Iris pigment epithelial cell (primary cell): Measurements from ENCODE around the gene LRP1B.

ENCODE experiments used
- DNase-seq: peaks from one replicate; pipeline ENCODE4 v3.0.0-alpha.2; 2011; ENCODE audit warnings: low read depth

The LRP1B gene

GRCh38 chr2:140529706-140530105 is 1601.1 kb downstream of the LRP1B start:
- no peak for DNase-seq

- no peak for DNase-seq
Observed at GRCh38 chr2:140528982-140529381, 1601.8 kb downstream of the LRP1B start.

DNA sequence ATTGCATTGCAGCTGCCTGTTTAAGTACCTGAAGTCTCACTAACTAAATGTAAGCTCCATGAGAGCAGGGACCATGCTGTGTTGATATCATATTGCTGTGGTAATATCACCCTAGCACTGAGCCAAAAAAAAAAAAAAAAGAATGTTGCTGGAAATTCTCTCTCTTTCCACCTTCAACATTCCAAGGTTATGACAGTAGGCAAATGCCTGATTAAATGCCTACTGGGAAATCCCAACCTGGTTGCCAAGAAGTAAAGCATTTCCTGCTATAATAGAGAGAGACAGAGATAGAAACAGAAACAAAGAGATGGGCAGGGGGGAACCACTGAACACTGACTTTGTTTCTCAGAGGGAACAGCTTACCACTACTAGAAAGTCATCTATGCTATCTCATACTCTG is 1604.2 kb downstream of the LRP1B start:
- peak; percentile 54 for DNase-seq

GRCh38 chr2:140512106-140512505 is 1618.7 kb downstream of the LRP1B start:
- no peak for DNase-seq

DNA sequence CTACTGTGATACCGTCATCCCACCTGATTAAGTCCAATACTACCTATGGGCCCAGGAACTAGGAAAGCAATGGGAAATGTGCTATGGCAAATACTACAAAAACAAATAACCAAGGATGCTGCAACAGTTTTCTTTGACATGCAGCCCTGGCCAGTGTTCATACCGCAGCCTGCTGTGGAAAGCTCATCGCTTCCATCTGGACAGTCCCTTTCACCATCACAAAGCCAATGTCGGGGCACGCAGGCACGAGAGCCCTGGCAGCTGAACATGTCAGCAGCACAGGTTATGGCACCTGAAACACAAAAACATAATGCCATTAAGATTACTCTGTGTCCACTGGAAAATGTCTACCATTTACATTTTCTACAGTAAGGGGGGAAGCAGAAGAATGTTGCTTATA is 1621.1 kb downstream of the LRP1B start:
- no peak for DNase-seq

DNA sequence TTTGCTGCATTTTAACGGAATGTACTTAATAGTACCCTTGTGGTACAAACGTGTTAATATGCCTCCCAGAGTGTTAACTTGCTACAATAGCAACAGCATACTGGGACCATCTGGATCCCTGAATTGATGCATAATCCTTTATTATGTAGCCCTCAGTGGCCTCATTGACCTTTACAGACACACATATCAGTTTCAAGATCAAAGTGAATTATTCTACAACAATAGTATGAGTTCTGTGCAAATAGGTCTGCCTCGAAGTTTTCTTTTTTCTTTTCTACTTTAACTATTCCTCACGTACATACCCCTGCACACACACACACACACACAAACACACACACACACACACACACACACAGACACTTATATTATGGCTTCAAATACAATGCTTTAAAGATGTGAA is 1622.1 kb downstream of the LRP1B start:
- DNase-seq: no peak

- DNase-seq: peak; percentile 92
Observed at GRCh38 chr2:140506606-140507005, 1624.2 kb downstream of the LRP1B start.

DNA sequence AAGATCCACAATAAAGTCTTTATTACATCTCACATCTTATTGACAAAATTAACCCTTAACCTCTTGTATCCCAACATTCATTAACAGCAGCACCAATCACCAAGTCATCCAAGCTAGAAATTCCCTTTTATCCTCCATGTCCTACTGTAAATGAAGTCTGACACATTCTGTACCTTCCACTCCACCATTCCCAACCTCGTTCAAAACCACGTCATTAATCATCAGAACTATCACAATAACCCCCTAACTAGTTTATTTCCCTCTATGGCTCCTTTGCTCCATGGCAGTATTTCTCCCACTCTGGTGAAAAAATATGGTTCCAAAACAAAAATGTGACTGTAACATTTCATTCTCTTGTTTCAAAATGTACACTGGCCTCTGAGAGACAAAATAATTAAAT is 1626.2 kb downstream of the LRP1B start:
- DNase-seq: no peak

DNA sequence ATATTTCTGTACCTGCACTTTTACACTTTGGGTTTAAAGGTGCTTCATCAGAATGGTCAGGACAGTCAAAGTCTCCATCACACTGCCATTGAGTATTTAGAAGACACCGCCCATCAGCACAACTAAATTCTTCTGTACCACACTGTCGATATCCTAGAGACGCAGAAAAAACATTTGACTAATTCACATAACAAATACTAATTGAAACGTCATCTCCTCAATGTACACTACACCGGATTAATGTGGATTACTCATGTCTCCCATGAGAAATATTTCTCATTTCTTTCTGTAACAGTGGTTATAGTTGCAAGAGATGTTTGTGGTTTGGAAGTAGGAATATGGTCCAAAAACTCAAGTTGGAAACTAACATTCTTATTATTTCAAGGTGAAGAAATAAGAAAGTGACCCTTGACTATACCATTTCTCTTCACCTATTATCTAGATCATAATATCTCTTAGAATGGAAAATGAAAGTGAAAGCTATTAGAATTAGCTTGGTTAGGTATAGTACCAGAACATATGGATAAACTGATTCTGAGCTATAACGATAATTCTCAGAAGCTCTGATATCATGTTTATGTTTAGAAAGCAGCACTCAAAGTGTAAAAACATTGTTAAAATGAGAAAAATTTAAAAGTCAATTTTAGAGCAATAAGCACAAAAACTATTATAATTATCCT is 1627.7 kb downstream of the LRP1B start:
- DNase-seq: peak; percentile 92

GRCh38 chr2:140498360-140498759 is 1632.5 kb downstream of the LRP1B start:
- DNase-seq: no peak

- DNase-seq: no peak
Observed at GRCh38 chr2:140496714-140497113, 1634.1 kb downstream of the LRP1B start.

GRCh38 chr2:140491876-140492275 is 1638.9 kb downstream of the LRP1B start:
- DNase-seq: no peak

DNA sequence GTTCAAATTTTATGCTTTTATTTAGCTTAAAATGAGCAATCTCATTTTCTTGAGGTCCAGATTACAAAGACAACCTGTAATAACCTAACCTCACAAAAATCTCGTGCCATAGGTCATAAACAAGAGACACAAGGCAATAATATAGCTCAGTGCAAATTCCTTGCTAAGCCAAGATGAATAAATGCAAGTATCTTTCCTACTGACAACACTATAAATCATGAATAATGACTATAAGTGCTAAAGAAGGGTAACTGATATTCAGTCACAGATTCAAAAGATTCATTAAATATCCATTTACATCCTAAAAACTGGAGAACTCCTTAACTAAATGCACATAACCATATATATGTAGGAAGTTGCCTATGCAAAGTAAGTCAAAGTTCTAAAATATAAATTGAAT is 1641.6 kb downstream of the LRP1B start:
- DNase-seq: no peak

GRCh38 chr2:140481136-140481535 is 1649.7 kb downstream of the LRP1B start:
- no peak for DNase-seq

DNA sequence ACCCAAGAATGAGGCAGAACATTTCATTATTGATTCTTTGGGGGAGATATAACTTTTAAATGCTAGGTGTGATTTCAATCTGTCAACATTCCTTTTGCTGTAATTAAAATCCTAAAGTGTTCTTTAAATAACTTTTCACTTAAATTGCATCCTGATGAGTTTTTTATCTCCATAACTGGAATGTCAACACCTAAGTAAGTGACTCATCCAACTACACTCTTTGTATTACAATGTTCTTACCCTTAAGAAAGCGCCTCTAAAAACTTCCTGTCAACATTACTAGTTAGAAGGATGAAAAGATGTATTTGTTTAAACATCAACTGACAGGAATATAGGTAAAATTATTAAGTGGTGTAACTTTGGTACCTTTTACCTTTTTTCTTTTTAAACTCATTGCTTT is 1657.0 kb downstream of the LRP1B start:
- DNase-seq: peak; percentile 1

GRCh38 chr2:140472676-140473075 is 1658.1 kb downstream of the LRP1B start:
- peak; percentile 10 for DNase-seq

DNA sequence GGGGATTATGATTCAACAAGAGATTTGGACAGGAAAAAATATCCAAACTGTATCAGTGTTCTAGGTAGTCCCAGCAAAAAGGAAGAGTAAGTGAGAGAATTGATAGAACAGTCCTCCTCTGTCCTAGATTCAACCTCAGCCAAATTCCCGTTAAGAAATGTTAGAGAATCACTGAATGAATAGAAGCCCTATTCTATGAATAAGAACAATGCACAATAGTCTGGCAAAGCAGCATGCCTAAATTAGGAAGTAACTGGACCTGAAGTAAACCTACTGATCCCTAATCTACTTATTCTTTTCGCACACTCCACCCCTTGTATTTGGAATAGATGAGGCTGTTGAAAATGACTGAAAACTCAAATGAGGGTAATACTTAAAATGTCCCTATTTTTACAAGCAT is 1665.5 kb downstream of the LRP1B start:
- DNase-seq: no peak

DNA sequence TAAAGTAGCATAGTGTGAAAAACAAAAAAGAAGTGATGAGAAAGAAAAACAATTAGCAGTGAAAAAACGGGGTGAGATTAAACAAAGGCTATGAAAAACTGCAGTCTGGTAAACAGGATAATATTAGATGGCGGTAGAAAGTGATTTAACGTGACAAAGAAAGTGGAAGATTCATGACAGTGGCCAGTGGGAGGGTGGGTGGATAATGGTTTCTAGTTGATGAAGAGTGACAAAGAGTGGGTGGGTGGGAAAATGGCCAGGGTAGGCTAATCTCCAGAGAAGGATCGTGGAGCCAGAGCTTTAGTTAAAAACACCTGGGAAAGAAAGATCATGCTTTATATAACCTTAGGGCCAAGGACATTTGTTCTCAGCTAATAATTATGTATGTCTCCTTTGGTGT is 1667.8 kb downstream of the LRP1B start:
- DNase-seq: no peak

- peak; percentile 40 for DNase-seq
Observed at GRCh38 chr2:140457483-140457882, 1673.3 kb downstream of the LRP1B start.

DNA sequence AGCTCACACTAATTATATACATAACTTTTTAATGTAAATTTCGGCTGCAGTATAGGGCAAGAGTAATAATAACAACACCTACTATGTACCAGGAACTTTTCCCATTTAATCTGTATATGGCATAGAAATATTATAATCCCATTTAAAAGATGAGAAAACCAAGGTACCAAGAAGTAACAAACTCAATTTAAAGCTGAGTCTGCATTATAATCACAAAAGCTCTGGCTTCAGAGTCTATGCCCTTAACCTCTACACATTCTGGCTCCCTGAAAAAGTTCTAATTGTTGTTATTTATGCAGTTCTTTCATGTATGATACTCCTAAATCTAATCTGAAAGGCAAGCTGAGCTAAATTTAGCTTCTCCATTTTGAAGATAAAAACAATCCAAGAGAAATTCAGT is 1675.5 kb downstream of the LRP1B start:
- no peak for DNase-seq

GRCh38 chr2:140454717-140455116 is 1676.1 kb downstream of the LRP1B start:
- DNase-seq: peak; percentile 76

DNA sequence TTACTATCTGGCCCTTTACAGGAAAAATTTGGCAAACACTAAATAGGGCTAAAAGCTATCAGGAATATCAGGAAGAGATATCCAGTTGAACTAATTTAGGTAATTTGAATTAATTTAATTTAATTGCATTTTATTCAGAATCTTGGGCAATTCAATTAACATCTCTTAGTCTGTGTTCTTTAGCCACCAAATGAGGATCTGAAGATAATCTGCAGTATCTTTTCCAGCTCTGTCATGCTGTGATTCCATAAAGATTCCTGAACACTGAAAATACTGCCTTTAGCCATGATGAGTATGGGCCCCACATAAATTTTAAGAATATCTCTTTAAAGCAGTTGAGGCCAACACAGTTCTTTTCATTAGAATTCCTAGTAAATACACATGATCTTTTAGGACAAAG is 1679.5 kb downstream of the LRP1B start:
- no peak for DNase-seq

DNA sequence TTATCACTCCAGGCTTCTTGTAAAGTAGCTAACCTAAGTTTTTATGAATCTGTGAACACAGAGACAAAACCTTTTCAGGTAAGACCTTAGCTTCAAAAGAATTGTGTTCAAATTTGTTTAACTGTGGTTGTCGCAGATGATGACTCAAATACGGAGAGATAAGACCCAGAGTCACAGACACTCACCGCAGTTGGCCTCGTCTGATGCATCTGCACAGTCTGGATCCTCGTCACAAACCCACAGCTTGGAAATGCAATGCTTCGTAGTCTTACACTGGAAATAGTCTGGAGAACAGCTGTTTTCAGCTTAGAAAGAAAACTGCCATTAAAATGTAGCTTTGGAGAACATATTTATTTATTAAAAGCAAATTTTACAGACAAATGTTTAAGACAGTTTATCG is 1688.5 kb downstream of the LRP1B start:
- peak; percentile 11 for DNase-seq

- no peak for DNase-seq
Observed at GRCh38 chr2:140440815-140441214, 1690.0 kb downstream of the LRP1B start.

DNA sequence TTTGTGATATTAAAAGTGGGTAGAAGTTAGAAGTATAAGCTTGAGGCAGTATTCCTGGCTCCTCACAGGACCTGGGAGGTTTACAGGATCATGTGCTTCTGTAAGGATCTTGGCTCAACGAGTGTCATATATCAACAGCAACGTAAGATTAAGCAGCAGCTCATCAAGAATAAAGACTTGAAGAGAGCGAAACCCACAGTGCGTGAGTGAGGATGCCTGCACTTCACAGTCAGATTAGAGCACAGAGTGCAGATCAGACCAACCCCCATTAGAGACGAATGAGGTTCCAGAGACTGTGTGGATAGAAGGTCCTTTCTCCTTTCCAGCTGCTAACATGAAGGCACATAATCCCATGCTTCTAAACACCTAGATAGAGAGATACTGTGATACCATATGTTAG is 1693.9 kb downstream of the LRP1B start:
- no peak for DNase-seq
